Ammon's horn (tissue), 1 donor: ENCODE measurements around the gene TAF1C.
"Not testable (repeated sequence)": the region's sequence is repeated elsewhere in the genome, so short reads cannot be mapped to it uniquely, and the experiment has no call there.

Source experiments
- DNase-seq: peaks from one replicate; pipeline ENCODE4 v3.0.0-alpha.2; 2016; ENCODE audit warnings: low spot score

Gene TAF1C

GRCh38 chr16:84186685-84187437, at the start of gene TAF1C:
TAF1C (minus strand) TSS chr16:84187057; CDS start chr16:84184988, 2,069 bp downstream.
- DNase-seq = peak; percentile 93

- DNase-seq = no peak
Measured at GRCh38 chr16:84234321-84235241, 47.7 kb upstream of the TAF1C start.

DNA sequence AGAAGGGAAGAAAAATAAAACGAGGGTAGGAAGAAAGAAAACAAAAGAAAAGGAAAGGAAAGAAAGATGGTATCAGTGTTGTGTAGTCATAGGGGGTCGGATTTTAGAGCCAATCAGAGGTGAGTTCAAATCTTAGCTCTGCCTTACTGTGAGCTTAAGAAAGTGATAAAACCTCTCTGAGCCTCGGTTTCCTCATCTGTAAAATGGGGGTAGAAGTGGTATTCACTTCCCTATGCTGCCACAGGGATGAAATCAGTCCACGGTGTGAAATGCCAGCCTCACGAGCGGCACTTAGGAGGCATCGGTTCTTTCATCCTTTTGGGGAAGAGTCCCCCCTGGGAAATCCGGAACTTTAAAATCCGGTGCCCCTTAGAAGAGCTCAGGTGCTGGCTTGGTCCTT, 46.9 kb upstream of the TAF1C start:
- DNase-seq = no peak

GRCh38 chr16:84232969-84233368, 46.1 kb upstream of the TAF1C start:
- DNase-seq = no peak

DNA sequence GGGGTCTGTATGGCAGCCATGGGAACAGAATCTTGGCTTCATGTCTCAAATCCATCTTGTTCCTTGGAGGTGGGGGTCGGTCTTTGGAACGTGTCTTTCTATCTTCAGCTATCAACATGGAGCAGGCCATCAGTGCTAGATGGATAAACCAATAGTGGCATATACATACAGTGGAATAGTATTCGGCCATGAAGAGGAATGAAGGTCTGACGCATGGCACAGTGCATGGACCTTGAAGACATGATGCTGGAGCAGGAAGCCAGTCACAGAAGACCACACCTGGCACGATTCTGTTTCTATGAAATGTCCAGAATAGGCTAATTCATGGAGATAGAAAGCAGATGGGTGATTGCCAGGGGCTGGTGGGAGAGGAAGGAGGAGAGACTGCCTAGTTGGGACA, 45.2 kb upstream of the TAF1C start:
- DNase-seq = no peak

DNA sequence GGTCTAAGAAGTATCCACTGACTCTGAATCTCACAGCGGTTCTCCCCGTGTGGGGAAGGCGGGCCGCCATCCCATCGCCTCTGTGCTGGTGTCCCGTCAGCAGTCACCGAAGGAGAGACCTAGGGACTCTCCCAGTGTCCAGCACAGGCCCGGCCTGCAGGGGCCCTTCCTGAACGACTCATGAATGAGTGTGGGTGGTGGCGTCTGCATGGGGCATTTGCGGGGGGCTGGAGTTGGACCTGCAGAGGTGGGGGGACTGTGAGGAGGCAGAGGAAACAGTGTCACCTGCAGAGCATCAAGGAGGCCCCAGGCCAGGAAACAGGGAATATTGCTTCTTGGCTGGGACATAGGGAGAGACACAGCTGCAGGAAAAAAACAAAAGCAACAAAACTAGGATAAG, 42.6 kb upstream of the TAF1C start:
- no peak for DNase-seq

GRCh38 chr16:84228256-84228838, 41.5 kb upstream of the TAF1C start:
- DNase-seq = peak; percentile 49

GRCh38 chr16:84227548-84227947, 40.7 kb upstream of the TAF1C start:
- no peak for DNase-seq

DNA sequence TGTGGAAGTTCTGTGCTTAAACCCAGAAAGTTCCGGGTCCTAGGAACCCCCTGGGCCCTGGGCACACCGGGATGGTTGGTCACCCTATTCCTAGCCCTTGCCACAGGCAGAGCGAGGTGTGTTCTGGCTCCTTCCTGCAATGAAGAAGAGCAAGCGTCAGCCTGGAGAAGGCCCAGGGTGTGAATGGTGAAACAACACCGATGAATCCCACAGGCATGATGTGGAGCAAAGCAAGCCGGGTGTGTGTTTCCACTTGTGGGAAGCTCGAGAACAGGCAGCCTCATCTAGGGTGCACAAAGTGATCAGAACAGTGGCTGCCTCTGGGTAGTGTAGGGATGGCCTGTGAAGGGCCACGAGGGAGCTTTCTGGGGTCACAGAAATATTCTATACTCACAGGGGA, 39.2 kb upstream of the TAF1C start:
- DNase-seq = no peak

GRCh38 chr16:84225571-84225970, 38.7 kb upstream of the TAF1C start:
- no peak for DNase-seq

DNA sequence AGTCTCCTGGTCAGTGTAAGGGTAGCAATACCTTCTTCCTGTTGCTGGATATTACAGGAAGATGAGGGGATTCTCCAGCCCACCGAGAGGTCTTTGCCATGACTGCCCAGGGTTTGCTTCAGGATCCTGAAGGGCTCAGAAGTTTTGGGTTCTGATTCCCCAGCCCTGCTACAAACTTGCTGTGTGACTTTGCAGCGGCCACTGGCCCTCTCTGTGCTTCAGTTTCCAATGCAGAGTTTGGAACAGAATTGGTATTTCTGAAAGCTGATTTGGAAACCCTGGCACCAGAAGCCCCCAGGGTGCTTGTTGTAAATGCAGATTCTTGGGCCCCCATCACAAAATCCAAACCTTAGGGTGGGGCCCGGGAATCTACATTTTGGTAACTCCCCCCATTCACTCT, 38.3 kb upstream of the TAF1C start:
- no peak for DNase-seq

- DNase-seq = no peak
Measured at GRCh38 chr16:84224554-84224953, 37.7 kb upstream of the TAF1C start.

- DNase-seq = no peak
Measured at GRCh38 chr16:84223456-84223855, 36.6 kb upstream of the TAF1C start.

- peak; percentile 28 for DNase-seq
Measured at GRCh38 chr16:84220851-84221250, 34.0 kb upstream of the TAF1C start.

DNA sequence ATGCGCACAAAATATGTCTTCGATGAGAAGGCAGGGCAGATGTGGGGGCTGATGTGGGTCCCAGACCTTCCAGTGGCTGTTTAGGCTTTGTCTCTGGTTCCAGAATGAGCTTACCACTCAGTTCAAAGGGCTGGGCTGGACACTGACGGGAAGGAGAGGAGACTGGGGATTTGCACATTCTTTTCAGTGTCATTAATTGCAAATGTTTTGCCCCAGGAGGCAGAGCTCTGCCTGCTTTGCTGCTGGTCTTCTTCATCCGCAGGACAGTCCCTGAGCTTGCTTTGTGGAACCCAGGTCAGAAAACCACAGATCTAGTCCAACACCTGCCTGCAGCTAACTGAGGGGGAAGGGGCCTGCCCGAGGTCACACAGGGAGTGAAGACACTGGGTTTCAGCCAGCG, 32.1 kb upstream of the TAF1C start:
- DNase-seq = no peak

GRCh38 chr16:84218176-84218823, 31.4 kb upstream of the TAF1C start:
- DNase-seq = no peak

DNA sequence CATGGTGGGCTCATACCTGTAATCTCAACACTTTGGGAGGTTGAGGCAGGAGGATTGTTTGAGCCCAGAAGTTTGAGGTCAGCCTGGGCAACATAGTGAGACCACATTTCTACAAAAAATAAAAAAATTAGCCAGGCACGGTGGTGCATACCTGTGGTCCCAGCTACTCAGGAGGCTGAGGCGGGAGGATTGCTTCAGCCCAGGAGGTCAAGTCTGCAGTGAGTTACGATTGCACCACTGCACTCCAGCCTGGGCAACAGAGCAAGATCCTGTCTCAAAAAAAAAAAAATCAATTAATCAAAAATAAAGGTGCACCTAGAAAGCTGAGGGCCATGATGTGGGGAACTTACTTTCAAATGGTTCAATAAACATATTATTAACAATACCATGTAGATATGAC, 29.3 kb upstream of the TAF1C start:
- not testable (repeated sequence) for DNase-seq

DNA sequence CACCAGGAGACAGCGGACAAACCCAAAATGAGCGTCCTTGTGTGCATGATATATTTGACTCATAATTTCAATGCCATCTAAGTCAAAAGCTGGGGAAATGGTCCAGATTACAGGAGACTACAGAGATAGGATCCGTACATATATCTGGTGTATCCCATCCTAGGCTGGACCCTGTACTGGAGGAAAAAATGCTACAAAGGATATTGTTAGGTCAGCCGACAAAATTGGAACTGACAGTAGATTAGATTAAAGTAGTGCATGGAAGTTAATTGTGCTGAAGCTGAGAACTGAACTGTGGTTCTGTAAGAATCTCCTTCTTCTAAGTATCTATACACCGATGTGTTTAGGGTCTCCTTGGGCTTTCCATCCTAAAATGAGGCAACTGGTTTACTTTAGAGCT, 28.7 kb upstream of the TAF1C start:
- no peak for DNase-seq

- DNase-seq = no peak
Measured at GRCh38 chr16:84214451-84215066, 27.7 kb upstream of the TAF1C start.

GRCh38 chr16:84212631-84213030, 25.8 kb upstream of the TAF1C start:
- no peak for DNase-seq

GRCh38 chr16:84212154-84212553, 25.3 kb upstream of the TAF1C start:
- no peak for DNase-seq

DNA sequence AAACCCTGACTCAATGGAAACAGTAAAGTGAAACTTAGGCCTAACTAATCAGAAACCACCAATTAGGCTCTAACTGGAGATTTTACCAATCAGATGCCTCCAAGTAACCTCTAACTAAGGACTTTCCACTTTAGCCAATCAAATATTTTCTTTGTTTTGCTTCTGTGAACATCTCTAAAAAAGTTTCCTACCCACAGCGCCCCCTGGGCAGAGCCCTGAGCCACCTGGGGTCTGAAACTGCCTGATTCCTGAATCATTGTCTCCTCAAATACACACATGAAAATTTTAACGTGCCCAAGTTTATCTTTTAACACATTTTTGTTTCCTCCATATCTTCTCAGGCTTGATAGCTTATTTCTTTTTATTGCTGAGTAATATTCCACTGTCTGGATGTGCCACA, 23.1 kb upstream of the TAF1C start:
- no peak for DNase-seq
